ENCODE results near the gene PPP1R36.

- TF ChIP-seq POLR2A (IDR thresholded peaks at IDR 0.05; ENCODE audit: extremely low read depth, insufficient read length) (no peak), CTCF (IDR thresholded peaks at IDR 0.05; ENCODE audit: low read depth, low read length) (no peak)
Measured at GRCh38 chr14:64536488-64537245, 13.1 kb upstream of the PPP1R36 start.
